Activated naive CD4-positive, alpha-beta T cell treated with anti-CD3 and anti-CD28 coated beads, Interleukin-2, amount 50 U/mL, for 24 hours (primary cell): ENCODE results near the gene NBEAL2.
A peak's percentile ranks its signal among the peaks of the same experiment; 100 is the strongest.
"Not testable (repeated sequence)": the region's sequence is repeated elsewhere in the genome, so short reads cannot be mapped to it uniquely, and the experiment has no call there.

Experiments used
- H3K27ac Mint-ChIP-seq: one replicate; pipeline ENCODE4 v1.8.0; 2021; ENCODE audit warnings: mild to moderate bottlenecking, mixed read lengths
- H3K27me3 Mint-ChIP-seq: one replicate; pipeline ENCODE4 v1.8.0; 2021; ENCODE audit warnings: mixed read lengths
- H3K36me3 Mint-ChIP-seq: one replicate; pipeline ENCODE4 v1.8.0; 2021; ENCODE audit warnings: mixed read lengths
- H3K4me1 Mint-ChIP-seq: one replicate; pipeline ENCODE4 v1.8.0; 2021; ENCODE audit warnings: mixed read lengths
- H3K4me3 Mint-ChIP-seq: one replicate; pipeline ENCODE4 v1.8.0; 2021; ENCODE audit warnings: mild to moderate bottlenecking, mixed read lengths
- H3K9me3 Mint-ChIP-seq: one replicate; pipeline ENCODE4 v1.8.0; 2021; ENCODE audit warnings: mixed read lengths

NBEAL2 gene

DNA sequence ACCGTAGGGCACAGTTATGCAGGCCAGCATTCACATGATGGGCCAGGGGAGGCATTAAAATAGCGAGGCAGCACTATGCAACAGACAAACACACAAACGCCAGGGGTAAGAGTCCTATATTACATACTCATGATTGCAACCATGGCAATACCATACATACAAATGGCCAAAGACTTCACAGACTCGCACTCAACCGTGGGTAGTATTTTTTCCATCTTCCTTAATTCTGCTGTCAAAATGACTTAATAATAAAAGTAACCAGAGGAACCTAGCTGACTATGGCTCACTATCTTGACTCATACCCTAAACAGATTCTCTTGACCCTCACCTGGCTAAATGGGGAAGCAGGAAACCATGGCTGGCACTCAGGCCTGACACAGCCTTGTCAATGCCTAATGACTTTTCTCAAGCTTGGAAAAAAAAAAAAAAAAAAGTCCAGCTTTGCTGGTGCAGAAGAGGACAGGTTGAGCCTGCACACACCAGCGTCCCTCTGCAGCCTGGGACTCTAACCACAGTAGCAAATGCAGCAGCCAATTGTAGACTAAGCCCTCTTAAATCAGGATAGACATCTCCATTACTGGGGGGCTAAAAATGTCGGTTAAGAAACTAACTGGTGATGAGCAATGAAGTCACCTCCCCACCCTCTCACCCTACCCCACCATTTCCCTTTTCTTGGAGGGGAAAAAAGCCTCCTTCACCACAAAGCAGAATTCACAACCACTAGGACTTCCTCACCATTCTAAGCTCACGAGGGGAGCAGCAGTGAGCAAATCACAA lies 26.0 kb upstream of the NBEAL2 start:
- peak overlapping the region; percentile 89 for H3K27ac Mint-ChIP-seq
- H3K9me3 Mint-ChIP-seq = no peaks in the 10 kb centered on the region
- peak overlapping the region; percentile 73 for H3K4me3 Mint-ChIP-seq
- H3K36me3 Mint-ChIP-seq = peaks cover 10% of the 10 kb centered on the region
- no peaks in the 10 kb centered on the region for H3K27me3 Mint-ChIP-seq
- H3K4me1 Mint-ChIP-seq = peaks cover 93% of the 10 kb centered on the region

DNA sequence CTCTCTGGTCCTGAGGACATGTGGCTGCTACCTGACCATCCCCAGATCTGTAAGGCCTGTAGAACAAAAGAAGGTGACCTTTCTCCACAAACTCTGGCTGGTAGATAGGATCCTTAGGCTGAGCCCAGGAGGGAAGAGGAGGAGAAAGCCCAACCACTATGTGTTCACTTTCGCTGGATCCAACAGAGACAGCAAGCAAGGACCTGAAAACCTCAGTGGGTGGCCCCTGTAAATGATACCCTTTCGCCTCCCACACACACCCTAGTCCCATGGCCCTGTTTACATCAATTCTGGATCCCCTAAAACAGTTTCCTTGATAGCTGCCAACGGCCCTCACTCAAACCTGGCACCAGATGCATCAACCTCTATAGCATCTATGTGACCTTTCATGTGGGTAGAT lies 25.3 kb upstream of the NBEAL2 start:
- peaks cover 14% of the 10 kb centered on the region for H3K36me3 Mint-ChIP-seq
- peaks cover 93% of the 10 kb centered on the region for H3K4me1 Mint-ChIP-seq
- H3K27me3 Mint-ChIP-seq = no peaks in the 10 kb centered on the region
- no peaks in the 10 kb centered on the region for H3K9me3 Mint-ChIP-seq
- H3K4me3 Mint-ChIP-seq = peak overlapping the region; percentile 73
- H3K27ac Mint-ChIP-seq = peak overlapping the region; percentile 89

DNA sequence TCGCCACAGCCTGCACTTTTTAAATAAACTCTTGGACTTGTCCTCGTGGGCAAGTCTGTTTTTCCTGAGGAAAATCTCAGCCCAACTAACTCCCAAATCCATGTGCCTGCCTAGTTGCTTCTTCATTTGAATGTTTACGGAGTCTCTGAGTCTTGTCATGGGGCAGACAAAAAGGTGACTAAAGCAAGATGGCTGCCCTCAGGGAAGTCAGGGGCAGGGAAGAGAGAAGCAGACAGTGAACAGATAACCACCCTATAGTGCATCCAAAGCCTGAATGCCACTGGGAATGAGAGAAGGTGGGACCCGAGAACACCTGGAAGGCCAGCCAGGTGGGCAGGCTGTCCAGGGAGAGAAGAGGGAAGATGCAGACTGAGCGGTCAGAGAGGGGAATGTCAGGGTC lies 24.3 kb upstream of the NBEAL2 start:
- Mint-ChIP-seq H3K4me1 (peaks cover 93% of the 10 kb centered on the region), H3K9me3 (no peaks in the 10 kb centered on the region), H3K4me3 (no peak overlapping the region), H3K36me3 (peaks cover 14% of the 10 kb centered on the region), H3K27me3 (no peaks in the 10 kb centered on the region), H3K27ac (peak overlapping the region; percentile 93)

DNA sequence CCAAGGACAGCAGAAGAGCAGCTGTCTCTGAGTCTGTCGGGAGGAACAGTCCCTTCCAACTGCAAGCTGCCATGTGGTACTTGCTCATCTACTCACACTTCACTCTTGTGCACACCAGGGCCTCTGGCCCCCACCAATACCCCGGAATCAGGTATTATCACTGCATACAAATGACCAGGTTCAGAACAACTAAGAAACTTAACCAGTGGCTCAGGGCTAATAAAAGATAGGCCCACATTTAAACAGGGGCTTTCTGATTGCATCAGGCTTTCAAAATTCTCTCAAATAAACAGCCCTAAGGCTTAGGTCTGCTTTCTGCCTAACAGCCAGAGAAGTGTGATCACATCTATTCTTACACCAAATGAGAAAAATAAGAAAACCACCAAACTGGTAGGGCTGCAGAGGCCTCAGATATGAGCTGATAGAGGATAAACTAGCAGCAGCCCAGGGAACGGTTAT lies 23.6 kb upstream of the NBEAL2 start:
- peak overlapping the region; percentile 56 for H3K4me3 Mint-ChIP-seq
- peaks cover 93% of the 10 kb centered on the region for H3K4me1 Mint-ChIP-seq
- H3K27ac Mint-ChIP-seq = peak overlapping the region; percentile 93
- no peaks in the 10 kb centered on the region for H3K27me3 Mint-ChIP-seq
- no peaks in the 10 kb centered on the region for H3K9me3 Mint-ChIP-seq
- H3K36me3 Mint-ChIP-seq = peaks cover 14% of the 10 kb centered on the region

DNA sequence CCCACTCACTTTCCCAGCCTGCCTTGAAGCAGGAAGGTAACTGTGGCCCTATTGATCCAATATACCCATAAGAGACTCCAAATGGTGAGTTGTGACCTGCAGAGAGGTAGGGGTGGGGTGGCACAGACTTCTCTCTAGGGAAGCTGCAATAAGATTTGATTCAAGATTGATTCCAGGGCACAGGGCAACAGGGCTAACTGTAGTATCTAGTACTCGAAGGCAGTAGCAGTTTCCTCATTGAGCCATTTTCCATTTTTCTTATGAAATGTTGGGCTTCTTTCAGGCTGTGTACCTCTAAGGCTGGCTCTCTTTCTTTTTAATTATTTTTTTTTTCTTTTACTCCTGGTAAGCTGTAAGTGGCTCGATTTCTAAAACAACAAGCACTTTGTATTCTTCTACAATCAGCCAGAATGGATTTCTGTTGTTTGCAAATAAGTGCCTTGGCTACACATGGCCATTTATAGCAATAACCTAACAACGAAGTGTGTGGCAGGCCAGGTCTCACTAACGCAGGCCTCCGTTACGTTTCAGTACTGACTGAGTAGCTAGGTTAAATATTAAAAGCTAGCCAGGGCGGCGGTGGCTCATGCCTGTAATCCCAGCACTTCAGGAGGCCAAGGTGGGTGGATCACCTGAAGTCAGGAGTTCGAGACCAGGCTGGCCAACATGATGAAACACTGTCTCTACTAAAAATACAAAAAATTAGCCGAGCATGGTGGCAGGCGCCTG lies 22.2 kb upstream of the NBEAL2 start:
- Mint-ChIP-seq H3K27ac (peak overlapping the region; percentile 55), H3K4me1 (peaks cover 97% of the 10 kb centered on the region), H3K36me3 (peaks cover 19% of the 10 kb centered on the region), H3K4me3 (no peak overlapping the region), H3K9me3 (no peaks in the 10 kb centered on the region), H3K27me3 (no peaks in the 10 kb centered on the region)

DNA sequence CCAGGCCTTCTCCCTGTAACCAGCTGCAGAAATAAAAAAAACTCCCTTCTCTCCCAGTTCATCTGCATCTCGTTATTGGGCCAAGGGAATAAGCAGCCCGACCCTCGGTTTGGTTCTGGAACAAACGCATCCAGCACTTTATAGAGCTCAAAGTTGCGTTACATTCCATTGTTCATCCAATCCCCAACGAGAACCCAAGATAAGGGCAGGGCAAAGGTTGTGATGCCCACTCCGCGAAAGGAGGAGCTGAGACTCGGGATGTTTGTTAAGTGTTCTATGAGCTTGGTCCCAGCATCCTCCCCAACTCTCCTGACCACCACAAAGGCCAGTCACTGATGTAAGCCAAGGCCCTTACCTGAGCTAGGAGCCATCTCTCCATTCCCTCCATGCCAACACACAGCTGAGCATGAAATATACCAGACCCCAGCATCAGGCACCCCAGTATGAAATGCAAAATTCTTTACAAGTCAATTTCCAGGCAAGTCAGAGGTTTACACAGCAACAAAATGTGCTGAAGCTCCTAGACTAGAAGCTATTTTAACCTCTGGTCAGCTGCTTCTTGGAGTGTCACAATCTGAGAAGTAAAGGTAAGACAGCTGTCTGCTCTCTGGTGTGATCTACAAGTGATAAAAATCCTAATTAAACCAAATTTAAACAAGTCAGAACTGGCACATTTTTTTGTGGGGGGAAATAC lies 20.9 kb upstream of the NBEAL2 start:
- Mint-ChIP-seq H3K36me3 (peaks cover 23% of the 10 kb centered on the region), H3K27ac (peak overlapping the region; percentile 86), H3K9me3 (no peaks in the 10 kb centered on the region), H3K4me1 (peaks cover 92% of the 10 kb centered on the region), H3K27me3 (no peaks in the 10 kb centered on the region), H3K4me3 (peak overlapping the region; percentile 70)

DNA sequence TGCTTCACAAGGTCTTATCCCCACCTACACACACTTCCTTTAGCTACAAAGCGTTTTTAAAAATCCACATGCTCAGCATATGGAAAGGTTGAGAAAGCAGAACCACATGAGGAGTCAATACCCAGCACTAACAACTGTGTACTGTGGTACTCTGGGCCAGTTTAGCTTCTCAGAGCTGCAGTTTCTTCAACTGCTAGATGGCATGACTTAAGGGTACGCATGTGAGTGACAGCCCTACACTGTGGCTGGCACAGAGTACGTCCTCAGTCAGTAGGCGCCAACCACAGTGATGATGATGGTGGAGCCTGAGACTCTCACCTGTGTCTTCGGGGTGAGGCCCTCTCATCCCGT lies 20.3 kb upstream of the NBEAL2 start:
- Mint-ChIP-seq H3K4me3 (peak overlapping the region; percentile 70), H3K36me3 (peaks cover 22% of the 10 kb centered on the region), H3K4me1 (peaks cover 86% of the 10 kb centered on the region), H3K9me3 (no peaks in the 10 kb centered on the region), H3K27ac (peak overlapping the region; percentile 86), H3K27me3 (no peaks in the 10 kb centered on the region)

DNA sequence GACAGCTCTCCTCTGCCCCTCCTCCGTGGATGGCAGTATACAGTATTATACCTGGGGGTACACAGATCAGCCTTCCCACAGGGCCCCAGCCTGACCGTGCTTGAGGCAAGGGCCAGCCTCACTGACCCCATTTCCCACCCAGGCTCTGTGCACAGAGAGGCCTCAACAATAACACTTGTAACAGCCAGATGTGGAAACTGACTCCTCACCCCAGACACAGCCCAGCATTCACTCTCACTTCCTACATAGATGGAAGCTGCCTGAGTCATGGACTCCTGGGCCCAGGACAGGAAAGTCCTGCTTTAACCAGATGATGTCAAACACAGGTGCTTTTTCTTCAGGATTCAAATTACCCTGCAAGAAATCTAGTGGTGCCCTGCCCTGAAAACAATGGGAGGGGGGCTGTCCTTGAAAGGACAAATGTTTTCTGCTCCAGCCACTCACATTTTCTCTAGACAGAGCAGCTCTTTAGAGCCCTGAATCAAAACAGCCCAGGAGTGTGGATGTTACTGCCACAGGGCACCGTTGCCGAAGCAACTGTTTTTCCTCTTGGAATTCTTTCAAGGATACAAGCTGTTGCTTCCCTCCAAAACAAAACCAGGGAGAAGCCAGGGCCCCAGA lies 19.3 kb upstream of the NBEAL2 start:
- no peaks in the 10 kb centered on the region for H3K9me3 Mint-ChIP-seq
- peak overlapping the region; percentile 70 for H3K4me3 Mint-ChIP-seq
- H3K36me3 Mint-ChIP-seq = peaks cover 17% of the 10 kb centered on the region
- H3K27me3 Mint-ChIP-seq = no peaks in the 10 kb centered on the region
- H3K27ac Mint-ChIP-seq = peak overlapping the region; percentile 86
- H3K4me1 Mint-ChIP-seq = peaks cover 82% of the 10 kb centered on the region

DNA sequence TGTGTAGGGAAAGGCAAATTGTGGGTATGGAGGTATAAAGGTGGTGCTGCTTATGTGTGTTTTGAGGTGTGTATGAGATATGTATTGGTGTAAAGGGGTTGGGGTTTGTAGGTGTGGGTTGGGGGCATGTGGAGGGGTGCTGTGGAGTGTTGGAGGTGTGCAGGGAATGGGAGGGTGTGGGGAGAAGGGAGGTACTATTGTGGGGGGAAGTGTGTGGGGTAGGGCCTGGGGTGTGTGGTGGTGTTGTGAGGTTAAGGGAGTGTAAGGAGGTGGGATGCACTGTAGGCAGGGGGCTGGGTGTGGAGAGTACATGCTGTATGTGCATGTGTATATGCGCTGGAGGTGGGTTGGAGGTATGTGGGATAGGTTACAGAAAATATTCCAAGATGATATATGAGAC lies 18.6 kb upstream of the NBEAL2 start:
- H3K9me3 Mint-ChIP-seq = no peaks in the 10 kb centered on the region
- H3K4me3 Mint-ChIP-seq = peak overlapping the region; percentile 57
- H3K27ac Mint-ChIP-seq = peak overlapping the region; percentile 85
- peaks cover 17% of the 10 kb centered on the region for H3K36me3 Mint-ChIP-seq
- peaks cover 82% of the 10 kb centered on the region for H3K4me1 Mint-ChIP-seq
- H3K27me3 Mint-ChIP-seq = no peaks in the 10 kb centered on the region

DNA sequence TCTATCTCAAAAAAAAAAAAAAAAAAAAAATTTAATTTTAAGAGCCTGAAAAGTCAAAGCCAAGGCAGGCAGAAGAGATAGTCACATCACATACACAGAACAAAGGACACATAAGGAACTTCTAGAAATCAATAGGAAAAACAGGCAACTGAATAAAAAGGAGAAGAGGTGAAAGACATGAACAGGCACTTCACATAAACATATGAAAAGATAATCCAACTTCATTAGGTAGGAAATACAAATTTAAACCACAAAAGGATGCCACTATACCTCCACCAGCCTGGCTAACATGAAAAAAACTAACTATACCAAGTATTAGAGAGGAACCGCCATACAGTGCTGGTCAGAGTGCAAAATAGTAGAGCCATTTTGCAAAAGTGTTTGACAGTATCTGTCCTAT lies 17.0 kb upstream of the NBEAL2 start:
- Mint-ChIP-seq H3K4me1 (peaks cover 82% of the 10 kb centered on the region), H3K36me3 (peaks cover 18% of the 10 kb centered on the region), H3K4me3 (no peak overlapping the region), H3K27me3 (no peaks in the 10 kb centered on the region), H3K27ac (peak overlapping the region; percentile 49), H3K9me3 (no peaks in the 10 kb centered on the region)

DNA sequence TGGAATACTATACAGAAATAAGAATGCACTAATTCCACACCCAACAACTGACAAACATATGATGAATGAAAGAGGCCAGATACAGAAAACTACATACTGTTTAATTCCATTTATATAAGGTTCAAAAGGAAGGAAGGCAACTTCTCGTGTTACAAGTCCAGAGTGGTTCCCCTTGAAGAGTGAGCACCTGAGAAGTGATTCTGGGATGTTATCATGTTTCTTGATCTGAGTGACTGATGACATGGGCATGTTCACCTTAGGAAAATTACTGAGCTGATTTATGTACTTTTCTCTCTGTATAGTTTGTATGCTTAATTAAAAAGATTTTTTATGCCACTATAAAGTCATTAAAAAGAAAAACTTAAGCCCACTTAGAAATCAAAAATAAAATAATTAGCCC lies 16.5 kb upstream of the NBEAL2 start:
- Mint-ChIP-seq H3K9me3 (no peaks in the 10 kb centered on the region), H3K27me3 (no peaks in the 10 kb centered on the region), H3K27ac (no peak overlapping the region), H3K4me1 (peaks cover 84% of the 10 kb centered on the region), H3K36me3 (peaks cover 18% of the 10 kb centered on the region), H3K4me3 (peak overlapping the region; percentile 33)

DNA sequence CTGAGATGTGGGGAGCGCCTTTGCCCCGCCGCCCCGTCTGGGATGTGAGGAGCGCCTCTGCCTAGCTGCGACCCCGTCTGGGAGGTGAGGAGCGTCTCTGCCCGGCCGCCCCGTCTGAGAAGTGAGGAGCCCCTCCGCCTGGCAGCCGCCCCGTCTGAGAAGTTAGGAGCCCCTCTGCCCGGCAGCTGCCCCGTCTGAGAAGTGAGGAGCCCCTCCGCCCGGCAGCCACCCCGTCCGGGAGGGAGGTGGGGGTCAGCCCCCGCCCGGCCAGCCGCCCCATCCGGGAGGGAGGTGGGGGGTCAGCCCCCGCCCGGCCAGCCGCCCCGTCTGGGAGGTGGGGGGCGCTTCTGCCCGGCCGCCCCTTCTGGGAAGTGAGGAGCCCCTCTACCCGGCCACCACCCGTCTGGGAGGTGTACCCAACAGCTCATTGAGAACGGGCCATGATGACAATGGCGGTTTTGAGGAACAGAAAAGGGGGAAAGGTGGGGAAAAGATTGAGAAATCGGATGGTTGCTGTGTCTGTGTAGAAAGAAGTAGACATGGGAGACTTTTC lies 15.4 kb upstream of the NBEAL2 start:
- H3K4me1 Mint-ChIP-seq = peaks cover 84% of the 10 kb centered on the region
- H3K36me3 Mint-ChIP-seq = peaks cover 13% of the 10 kb centered on the region
- H3K9me3 Mint-ChIP-seq, H3K4me3 Mint-ChIP-seq, H3K27me3 Mint-ChIP-seq, H3K27ac Mint-ChIP-seq: not testable (repeated sequence)

DNA sequence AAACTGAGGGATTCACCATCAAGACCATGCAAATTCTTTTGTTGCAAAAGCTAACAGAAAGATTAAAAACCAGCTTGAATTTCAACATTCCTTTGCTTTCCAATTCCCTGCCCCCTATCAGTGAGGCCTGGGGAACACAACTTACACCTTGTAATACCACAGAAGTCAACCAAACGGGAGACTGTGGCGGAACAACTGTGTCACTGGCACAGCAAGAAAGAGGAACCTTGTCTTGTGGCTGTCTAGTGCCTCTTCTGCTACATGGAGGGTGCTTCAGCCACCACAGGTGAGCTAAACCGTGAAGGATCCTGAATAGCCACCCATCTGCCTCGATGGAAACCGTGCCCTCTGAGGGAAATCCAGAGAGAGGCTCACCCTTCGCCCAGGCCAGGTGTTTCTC lies 14.3 kb upstream of the NBEAL2 start:
- Mint-ChIP-seq H3K4me3 (no peak overlapping the region), H3K27me3 (no peaks in the 10 kb centered on the region)

DNA sequence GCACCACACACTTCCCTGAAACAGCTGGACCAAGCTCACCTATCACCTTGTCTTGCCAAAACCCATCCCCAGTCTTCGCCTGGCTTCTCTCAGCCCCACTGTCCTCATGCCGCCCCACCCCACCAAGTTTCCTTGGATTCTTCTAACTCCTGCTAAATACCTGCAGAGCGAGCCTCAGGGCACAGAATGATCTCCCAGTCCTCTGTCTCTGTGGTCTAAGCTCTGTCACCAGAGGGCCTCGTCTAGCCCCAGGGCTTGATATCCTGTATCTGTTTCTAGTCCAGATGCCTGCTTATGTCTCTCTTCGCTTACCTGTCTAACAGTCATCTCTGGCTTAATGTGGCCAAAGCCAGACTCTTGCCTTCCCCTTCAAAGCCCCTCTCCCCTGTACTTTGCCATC lies 12.7 kb upstream of the NBEAL2 start:
- peak overlapping the region; percentile 83 for H3K27ac Mint-ChIP-seq
- no peaks in the 10 kb centered on the region for H3K27me3 Mint-ChIP-seq
- H3K36me3 Mint-ChIP-seq = peaks cover 13% of the 10 kb centered on the region
- no peak overlapping the region for H3K4me3 Mint-ChIP-seq
- H3K9me3 Mint-ChIP-seq = no peaks in the 10 kb centered on the region
- H3K4me1 Mint-ChIP-seq = peaks cover 84% of the 10 kb centered on the region

More for the DNA sequence above, 14.3 kb upstream of the NBEAL2 start:
- H3K36me3 Mint-ChIP-seq = peaks cover 13% of the 10 kb centered on the region
- no peaks in the 10 kb centered on the region for H3K9me3 Mint-ChIP-seq
- H3K4me1 Mint-ChIP-seq = peaks cover 84% of the 10 kb centered on the region
- H3K27ac Mint-ChIP-seq = peak overlapping the region; percentile 51

DNA sequence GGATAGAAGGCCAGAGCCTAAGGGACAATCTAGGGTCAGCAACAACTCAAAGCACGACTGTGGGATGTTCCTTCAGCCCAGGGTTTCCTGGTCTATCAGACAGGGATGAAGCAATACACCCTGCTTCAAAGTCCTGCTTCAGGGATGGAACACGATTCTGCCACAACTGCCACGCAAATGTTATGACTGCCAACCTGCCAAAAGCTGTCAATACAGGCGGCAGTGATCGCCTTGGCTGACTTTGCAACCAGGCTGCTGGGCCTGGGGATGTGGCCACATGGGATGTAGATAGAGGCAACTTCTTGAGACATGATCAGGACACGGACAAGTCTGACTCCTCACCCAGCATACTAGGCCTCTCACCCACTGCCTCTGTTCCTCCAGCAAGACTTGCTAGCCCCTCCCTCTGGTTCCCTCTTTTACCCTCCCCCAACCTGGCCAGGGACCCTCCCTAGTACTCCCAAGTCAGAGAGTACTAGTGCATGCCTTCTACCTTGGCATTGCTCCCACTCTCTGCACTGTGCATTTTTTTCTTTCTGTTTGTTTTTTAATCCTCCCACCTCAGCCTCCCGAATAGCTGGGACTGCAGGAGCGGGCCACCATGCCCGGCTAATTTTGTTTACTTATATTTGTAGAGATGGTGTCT lies 10.6 kb upstream of the NBEAL2 start:
- peak overlapping the region; percentile 35 for H3K27ac Mint-ChIP-seq
- no peaks in the 10 kb centered on the region for H3K9me3 Mint-ChIP-seq
- H3K4me3 Mint-ChIP-seq = no peak overlapping the region
- H3K27me3 Mint-ChIP-seq = no peaks in the 10 kb centered on the region
- H3K4me1 Mint-ChIP-seq = peaks cover 87% of the 10 kb centered on the region
- H3K36me3 Mint-ChIP-seq = peaks cover 11% of the 10 kb centered on the region
